HG02840 (cell line): ENCODE measurements around the gene NBPF19.
"Not testable (repeated sequence)": the region's sequence is repeated elsewhere in the genome, so short reads cannot be mapped to it uniquely, and the experiment has no call there.

Source experiments
- ATAC-seq: cut with Tn5 transposase; IDR thresholded peaks from one replicate; pipeline ENCODE4 v1.9.1; 2021; ENCODE audit warnings: mild to moderate bottlenecking, moderate library complexity, moderate number of reproducible peaks; ENCODE audit not compliant: unreplicated experiment, low FRiP score

The NBPF19 gene

DNA sequence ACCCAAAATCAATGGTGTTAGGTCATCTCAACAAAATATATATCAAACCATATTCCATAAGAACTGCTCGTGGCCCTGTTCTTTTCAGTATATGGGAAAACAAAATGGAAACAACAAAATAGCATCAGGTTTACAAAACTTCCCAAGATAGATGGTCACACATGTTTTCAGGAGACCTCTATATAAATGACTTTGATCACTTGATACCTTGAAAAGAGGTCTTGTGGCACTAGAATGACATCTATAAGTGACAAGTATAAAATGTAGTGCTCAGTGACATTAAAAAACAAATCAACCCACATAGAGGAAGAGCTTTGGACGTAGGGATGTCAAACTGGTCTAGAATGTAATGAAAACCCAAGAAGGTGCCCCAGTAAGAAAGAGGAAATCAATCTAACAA, at the start of gene NBPF19:
Gene NBPF19 (plus strand): TSS at position 301 of the 400 bp plus-strand sequence. CDS start 888 bp downstream, outside the sequence.
- not testable (repeated sequence) for ATAC-seq

DNA sequence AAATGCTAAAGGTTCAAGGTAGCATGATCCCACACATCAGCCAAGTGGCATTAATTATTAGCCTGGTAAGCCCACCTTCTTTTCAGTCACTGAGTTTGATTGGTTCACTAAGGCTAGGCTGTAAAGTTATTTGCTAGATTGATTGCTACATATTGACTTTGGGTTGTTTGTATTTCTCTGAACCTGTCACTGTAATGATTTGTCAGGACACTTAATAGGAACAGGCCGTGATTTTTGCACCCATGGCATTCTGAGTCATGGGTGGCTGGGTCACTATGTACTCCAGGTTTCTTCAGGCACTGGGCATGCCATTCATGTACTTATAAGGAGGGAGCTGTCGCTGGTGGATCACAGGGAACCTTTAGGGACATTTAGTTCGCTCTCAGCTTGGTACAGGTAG, 46.5 kb upstream of the NBPF19 start:
- ATAC-seq, result not testable (repeated sequence)

DNA sequence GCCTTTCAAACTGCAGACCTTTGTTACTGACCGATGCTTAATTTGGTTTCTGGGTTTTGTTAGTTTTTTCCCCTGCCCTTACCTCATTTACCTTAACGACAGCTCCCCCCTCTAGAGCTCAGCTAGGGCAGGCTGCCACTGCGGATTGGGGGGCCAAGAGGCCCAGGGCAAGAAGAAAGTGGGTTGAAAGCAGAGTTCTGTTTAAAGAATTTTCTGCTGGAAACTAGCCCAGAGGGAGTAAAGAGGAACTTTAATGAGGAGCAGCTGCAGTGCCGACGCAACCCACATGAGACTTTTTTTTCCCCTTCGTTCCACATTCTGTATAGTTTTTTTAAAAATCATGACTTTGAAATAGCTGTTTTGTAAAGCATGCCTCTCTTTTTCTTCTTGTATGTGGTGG, 29.4 kb upstream of the NBPF19 start:
- not testable (repeated sequence) for ATAC-seq

GRCh38 chr1:149452196-149452595, 22.6 kb upstream of the NBPF19 start:
- ATAC-seq, result not testable (repeated sequence)

DNA sequence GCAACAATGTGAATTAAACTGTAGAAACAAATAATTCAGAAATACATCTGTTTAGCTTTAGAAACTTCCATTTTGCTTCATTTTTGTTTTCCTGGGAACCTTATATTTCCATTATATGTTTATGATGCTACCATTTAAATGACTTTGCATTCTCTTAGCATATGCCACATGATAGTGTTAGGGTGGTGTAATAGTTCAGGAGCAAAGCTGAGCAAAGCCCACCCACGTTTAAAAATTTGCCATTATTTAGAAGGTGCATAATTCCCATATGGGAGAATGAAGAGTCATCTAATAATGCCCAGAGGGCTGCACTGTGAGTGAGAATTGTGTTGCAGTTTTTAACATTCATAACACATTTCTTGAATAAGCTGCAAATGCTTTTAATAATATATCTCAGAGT, 22.2 kb upstream of the NBPF19 start:
- ATAC-seq, result not testable (repeated sequence)

GRCh38 chr1:149558350-149558825, 83.5 kb downstream of the NBPF19 start:
- not testable (repeated sequence) for ATAC-seq

GRCh38 chr1:149561806-149562205, 87.0 kb downstream of the NBPF19 start:
- ATAC-seq, result not testable (repeated sequence)

- not testable (repeated sequence) for ATAC-seq
These were observed 90.6 kb downstream of the NBPF19 start for GRCh38 chr1:149565485-149565884.

DNA sequence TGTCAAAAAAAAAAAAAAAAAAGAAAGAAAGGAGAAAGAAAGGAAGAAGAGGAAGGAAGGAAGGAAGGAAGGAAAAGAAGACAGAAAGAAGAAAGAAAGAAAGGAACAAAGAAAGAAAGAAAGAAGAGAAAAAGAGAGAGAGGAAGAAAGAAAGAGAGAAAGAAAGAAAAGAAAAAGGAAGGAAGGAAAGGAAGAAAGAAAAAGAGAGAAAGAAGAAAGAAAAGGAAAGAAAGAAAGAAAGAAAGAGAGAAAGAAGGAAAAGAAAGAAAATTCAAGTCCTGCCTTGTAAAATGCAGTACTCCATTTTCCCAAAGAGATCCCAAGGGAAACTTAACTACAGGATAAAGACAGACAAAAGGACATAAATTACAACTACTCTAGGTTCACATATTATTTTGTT, 97.9 kb downstream of the NBPF19 start:
- ATAC-seq, result not testable (repeated sequence)

DNA sequence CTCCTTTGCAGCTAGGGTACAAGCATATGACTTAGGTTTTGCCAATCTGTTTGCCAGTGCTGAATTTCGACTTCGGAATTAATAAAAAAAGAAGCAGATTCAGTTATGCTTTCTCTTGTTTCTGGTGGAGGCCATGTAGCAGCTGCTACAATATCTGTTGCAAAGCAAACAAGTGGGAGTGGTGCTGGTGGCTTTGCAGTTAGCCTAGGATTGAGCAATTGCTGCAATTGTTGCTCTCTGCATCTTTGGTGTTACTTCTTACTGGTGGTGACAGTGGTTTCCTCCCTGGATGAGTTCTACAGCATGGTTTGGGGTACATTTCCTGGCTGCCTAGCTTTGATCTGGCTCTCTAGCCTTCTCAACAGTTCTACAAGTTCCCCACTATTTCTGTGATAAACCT, 110.7 kb downstream of the NBPF19 start:
- ATAC-seq, result not testable (repeated sequence)
